ENCODE data around the gene LIMK2. TPM values are rescaled to one million over a fixed set of nuclear protein-coding genes. Genes with fewer than 3 reads are reported as not detected.
"Not testable (repeated sequence)": the region's sequence is repeated elsewhere in the genome, so short reads cannot be mapped to it uniquely, and the experiment has no call there.

Gene LIMK2
- total RNA-seq, 1 donor from 2014 or later = 248 TPM

- Mint-ChIP-seq H3K4me1 (ENCODE audit: unreplicated experiment) (peaks cover 7% of the 10 kb centered on the region), H3K27me3 (ENCODE audit: unreplicated experiment) (no peaks in the 10 kb centered on the region), H3K4me3 (ENCODE audit: unreplicated experiment) (no peak overlapping the region), H3K36me3 (ENCODE audit: low read depth, unreplicated experiment) (no peaks in the 10 kb centered on the region), H3K9me3 (ENCODE audit: unreplicated experiment) (no peaks in the 10 kb centered on the region), H3K27ac (ENCODE audit: unreplicated experiment) (no peak overlapping the region)
- DNase-seq (ENCODE audit: low spot score) = no peak
- no peak for TF ChIP-seq CTCF (IDR thresholded peaks at IDR 0.05; ENCODE audit: unreplicated experiment)
Observed at GRCh38 chr22:31302006-31302405, 89.9 kb downstream of the LIMK2 start.

GRCh38 chr22:31302537-31302936 lies 90.4 kb downstream of the LIMK2 start:
- H3K27ac Mint-ChIP-seq (ENCODE audit: unreplicated experiment) = no peak overlapping the region
- H3K36me3 Mint-ChIP-seq (ENCODE audit: low read depth, unreplicated experiment) = no peaks in the 10 kb centered on the region
- TF ChIP-seq CTCF (IDR thresholded peaks at IDR 0.05; ENCODE audit: unreplicated experiment) = no peak
- no peaks in the 10 kb centered on the region for H3K9me3 Mint-ChIP-seq (ENCODE audit: unreplicated experiment)
- no peak overlapping the region for H3K4me3 Mint-ChIP-seq (ENCODE audit: unreplicated experiment)
- H3K4me1 Mint-ChIP-seq (ENCODE audit: unreplicated experiment) = peaks cover 7% of the 10 kb centered on the region
- no peaks in the 10 kb centered on the region for H3K27me3 Mint-ChIP-seq (ENCODE audit: unreplicated experiment)
- no peak for DNase-seq (ENCODE audit: low spot score)

- no peaks in the 10 kb centered on the region for H3K27me3 Mint-ChIP-seq (ENCODE audit: unreplicated experiment)
- H3K9me3 Mint-ChIP-seq (ENCODE audit: unreplicated experiment) = no peaks in the 10 kb centered on the region
- no peak overlapping the region for H3K27ac Mint-ChIP-seq (ENCODE audit: unreplicated experiment)
- no peaks in the 10 kb centered on the region for H3K36me3 Mint-ChIP-seq (ENCODE audit: low read depth, unreplicated experiment)
- no peak overlapping the region for H3K4me3 Mint-ChIP-seq (ENCODE audit: unreplicated experiment)
- TF ChIP-seq CTCF (IDR thresholded peaks at IDR 0.05; ENCODE audit: unreplicated experiment) = no peak
- H3K4me1 Mint-ChIP-seq (ENCODE audit: unreplicated experiment) = peaks cover 9% of the 10 kb centered on the region
- DNase-seq (ENCODE audit: low spot score) = no peak
Observed at GRCh38 chr22:31305194-31305593, 93.1 kb downstream of the LIMK2 start.

GRCh38 chr22:31308181-31308580 lies 96.1 kb downstream of the LIMK2 start:
- Mint-ChIP-seq H3K4me1 (ENCODE audit: unreplicated experiment) (peaks cover 2% of the 10 kb centered on the region), H3K27me3 (ENCODE audit: unreplicated experiment) (peaks cover under 1% of the 10 kb centered on the region), H3K4me3 (ENCODE audit: unreplicated experiment) (no peak overlapping the region), H3K36me3 (ENCODE audit: low read depth, unreplicated experiment) (peaks cover 3% of the 10 kb centered on the region), H3K27ac (ENCODE audit: unreplicated experiment) (no peak overlapping the region), H3K9me3 (ENCODE audit: unreplicated experiment) (no peaks in the 10 kb centered on the region)
- TF ChIP-seq CTCF (IDR thresholded peaks at IDR 0.05; ENCODE audit: unreplicated experiment) = no peak
- no peak for DNase-seq (ENCODE audit: low spot score)

GRCh38 chr22:31313366-31314147 lies 101.5 kb downstream of the LIMK2 start:
- Mint-ChIP-seq H3K4me3 (ENCODE audit: unreplicated experiment) (no peak overlapping the region), H3K4me1 (ENCODE audit: unreplicated experiment) (no peaks in the 10 kb centered on the region), H3K36me3 (ENCODE audit: low read depth, unreplicated experiment) (peaks cover 28% of the 10 kb centered on the region), H3K9me3 (ENCODE audit: unreplicated experiment) (peaks cover 5% of the 10 kb centered on the region), H3K27me3 (ENCODE audit: unreplicated experiment) (peaks cover 2% of the 10 kb centered on the region), H3K27ac (ENCODE audit: unreplicated experiment) (peak overlapping the region; percentile 78)
- DNase-seq (ENCODE audit: low spot score) = peak; percentile 72
- TF ChIP-seq CTCF (IDR thresholded peaks at IDR 0.05; ENCODE audit: unreplicated experiment) = peak; percentile 89

- not testable (repeated sequence) for H3K27me3 Mint-ChIP-seq (ENCODE audit: unreplicated experiment); DNase-seq (ENCODE audit: low spot score); H3K27ac Mint-ChIP-seq (ENCODE audit: unreplicated experiment); H3K4me1 Mint-ChIP-seq (ENCODE audit: unreplicated experiment); H3K4me3 Mint-ChIP-seq (ENCODE audit: unreplicated experiment); H3K9me3 Mint-ChIP-seq (ENCODE audit: unreplicated experiment)
- peaks cover 28% of the 10 kb centered on the region for H3K36me3 Mint-ChIP-seq (ENCODE audit: low read depth, unreplicated experiment)
Observed at GRCh38 chr22:31314220-31314619, 102.1 kb downstream of the LIMK2 start.
